Hematopoietic multipotent progenitor cell treated with erythropoietin and hydrocortisone succinate and interleukin-3 and kit ligand, for 17 days (in vitro differentiated cells): ENCODE data around the gene ALKBH5.
A peak's percentile ranks its signal among the peaks of the same experiment; 100 is the strongest.

ENCODE experiments used
- DNase-seq: peaks from one replicate; pipeline ENCODE4 v3.0.0-alpha.2; 2015; ENCODE audit warnings: low spot score

The ALKBH5 gene

DNA sequence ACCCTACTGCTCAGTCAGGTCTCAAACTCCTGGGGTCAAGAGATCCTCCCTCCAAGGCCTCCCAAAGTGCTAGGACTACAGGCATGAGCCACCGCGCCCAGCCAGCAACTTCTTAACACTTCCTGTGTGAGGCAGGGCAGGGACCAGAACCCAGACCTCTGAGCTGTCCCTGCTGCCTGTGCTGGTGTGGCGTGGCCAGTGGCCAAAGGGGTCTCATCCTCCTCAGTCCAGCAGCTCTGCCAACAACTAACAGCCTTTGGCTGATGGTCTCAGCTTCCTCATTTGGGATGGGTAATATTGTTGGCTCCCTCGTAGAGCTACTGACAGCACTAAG, 40.4 kb downstream of the ALKBH5 start:
- no peak for DNase-seq

DNA sequence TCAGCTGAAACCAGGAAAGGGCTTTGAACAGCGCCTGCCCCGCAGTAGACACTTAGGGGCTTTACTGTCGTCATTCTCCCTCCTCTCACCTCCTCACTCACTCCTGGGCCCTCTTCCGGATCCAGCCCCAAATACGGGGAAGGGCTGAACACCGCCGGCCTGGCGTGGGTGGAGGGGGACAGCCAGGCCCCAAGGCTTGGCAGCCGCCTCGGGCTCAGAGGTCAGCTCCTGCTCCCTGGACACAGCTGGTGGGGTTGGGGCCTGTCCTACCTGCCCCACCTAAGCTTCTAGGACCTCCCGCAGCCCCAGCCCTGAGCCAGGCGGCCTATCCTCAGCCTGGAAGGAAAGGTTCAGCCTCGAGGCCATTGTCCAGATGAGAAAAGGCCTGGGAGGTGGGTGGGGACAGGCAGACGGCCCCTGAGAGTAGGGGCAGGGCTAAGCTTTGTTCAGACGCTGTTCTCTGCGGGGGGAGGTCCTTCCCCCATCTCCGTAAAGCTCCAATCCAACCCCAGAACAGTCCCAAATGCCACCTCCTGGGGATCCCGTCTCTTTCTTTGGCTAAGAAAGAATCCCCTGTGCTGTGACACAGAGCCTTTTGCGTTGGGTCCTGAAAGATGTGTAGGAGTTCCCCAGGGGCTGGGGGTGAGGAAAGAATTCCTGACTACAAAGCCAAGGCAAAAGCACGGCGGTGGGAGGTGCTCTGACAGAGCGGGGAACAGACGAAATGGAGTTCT, 40.9 kb downstream of the ALKBH5 start:
- peak; percentile 8 for DNase-seq

DNA sequence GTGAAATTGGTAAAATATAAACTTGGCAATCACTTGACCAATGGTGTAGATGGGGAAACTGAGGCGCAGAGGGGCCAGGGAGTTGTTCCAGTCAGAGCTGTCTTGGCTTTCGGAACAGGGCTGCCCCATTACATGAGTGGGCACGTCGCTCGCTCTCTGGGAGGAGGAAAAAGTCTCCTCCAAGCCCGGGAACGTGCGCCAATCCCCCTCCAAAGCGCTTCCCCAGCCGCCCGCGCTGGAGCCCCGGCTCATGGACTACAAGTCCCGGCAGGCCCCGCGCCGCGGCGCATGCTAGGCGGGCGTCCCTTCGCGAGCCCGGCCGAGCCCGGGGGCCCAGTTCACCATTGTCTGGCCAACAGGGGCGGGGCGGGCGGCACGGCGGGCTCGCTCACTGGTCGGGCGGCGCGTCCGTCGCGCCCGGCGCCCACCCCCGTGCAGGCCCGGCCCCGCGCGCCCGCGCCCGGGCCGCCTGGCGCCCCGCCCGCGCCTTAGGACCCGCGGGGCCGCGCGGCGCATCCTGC, 41.6 kb downstream of the ALKBH5 start, which contains the start of gene LLGL1:
LLGL1 (plus strand) TSS at position 515 of the 521 bp plus-strand sequence. CDS start 48 bp downstream, outside the sequence.
- peak; percentile 83 for DNase-seq

DNA sequence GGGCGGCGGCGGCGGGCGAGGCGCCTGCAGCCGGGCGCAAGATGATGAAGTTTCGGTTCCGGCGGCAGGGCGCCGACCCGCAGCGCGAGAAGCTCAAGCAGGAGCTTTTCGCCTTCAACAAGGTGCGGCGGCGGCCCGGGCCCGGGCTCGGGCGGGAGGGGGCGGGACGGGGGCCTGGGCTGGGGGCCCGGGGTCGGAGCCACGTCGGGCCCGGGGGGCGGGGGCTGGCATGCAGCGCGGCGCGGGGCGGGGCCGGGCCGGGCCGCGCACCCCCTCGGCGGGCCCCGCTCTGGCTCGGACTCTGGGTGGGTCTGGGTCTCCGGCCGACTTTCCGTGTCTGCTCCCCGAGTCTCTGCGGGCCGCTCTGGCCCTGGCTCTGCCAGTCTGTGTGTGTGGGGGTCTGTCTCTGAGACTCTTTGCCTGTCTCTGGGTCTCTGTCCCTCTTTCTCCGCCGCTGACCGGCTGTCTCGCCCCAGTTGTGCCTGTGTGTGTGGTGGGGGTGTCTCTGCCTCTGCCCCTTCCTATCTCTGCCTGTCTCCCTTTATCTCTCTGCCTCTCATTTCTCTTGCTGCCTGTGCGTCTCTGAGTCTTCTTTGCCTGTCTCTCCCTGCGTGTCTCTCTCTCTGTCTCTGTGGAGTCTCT, 42.1 kb downstream of the ALKBH5 start:
- DNase-seq = peak; percentile 11

DNA sequence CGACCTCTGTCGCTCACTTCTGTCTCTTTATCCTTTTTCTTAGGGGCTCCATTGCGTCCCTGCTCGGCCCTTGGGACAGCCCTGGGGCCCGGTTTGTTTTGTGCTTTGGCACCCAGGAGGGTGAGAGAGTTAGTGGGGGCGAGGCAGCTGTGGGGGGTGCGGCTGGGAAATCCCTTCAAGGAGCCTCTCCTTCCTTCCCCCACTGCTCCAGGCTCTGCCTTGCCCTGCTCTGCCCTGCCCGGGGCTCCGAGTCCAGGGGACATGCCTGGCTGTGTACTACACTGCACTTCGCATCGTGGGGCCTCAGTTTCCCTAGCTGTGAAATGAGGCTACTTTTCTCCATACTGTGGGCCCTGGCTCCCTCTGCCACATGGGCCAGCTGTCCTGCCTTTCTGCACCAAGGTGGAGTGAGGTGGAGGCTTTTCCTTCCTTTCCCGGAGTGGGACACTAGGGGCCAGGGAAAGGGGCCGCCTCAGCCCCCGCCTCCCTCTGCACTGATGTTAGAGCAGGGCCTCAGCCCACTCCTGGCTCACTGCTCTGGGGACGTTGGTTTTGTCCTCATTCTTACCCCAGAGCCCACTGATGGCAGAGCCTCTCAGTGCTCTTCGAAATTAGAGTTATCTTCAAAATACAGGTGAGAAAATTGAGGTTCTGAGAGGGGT, 42.8 kb downstream of the ALKBH5 start:
- no peak for DNase-seq

DNA sequence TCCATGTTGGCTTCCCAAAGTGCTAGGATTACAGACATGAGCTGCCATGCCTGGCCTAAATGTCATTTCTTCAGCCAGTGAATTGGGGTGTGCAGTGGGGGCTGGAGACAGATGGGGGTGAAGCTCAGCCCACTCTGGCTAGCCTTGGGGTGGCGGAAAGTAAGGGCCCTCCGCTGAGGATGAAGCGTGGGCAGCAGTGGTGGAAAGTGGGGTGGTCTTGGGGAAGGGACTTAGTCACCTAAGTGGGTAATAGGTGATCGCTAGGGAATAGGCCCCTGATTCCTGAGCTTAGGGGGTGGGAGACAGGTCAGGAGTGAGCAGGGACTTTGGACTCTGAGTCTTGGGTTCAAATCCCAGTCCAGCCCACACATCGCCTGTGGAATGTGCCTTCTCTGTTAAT, 44.0 kb downstream of the ALKBH5 start:
- no peak for DNase-seq

DNA sequence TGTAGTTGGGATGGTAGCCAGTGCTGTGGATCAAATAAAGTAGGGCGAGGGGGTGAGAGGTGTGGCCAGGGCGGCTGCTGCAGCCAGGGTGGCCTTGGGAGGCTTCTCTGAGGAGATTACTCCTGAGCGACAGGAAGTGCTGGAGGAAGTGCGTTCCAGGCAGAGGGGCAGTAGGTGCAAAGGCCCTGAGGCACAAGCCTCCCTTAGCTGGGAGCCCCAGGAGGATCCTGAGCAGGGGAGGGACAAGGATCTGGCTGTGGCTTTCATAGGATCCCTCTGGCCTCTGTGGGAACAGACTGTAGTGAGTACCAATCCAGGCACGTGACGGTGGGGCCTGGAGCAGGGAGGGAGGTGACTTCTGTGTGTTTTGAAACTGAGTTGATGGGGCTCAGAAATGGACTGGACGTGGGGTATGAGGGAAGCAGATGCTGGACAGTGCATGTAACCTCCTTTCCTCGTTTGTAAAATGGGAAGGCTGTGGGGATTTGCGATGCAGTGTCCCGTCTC, 44.6 kb downstream of the ALKBH5 start:
- DNase-seq = no peak

DNA sequence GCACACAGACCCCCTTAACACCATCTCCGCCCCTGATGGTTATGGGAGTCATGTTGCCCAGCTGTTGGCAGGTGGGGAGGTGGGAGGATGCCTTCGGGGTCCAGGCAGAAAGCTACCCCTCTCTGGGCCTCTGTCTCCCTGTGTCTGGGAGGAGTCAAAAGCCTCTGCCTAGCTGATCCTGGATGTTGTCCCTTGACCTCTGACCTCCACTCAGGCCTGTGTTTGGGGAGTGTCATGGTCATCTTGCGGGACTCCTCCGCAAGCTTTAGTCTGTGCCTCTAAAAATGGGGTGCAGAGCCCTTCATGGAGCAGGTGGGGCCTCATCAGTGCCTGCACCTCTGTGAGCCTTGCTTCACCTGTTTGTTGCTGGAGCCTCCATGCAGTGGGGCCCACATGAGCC, 45.6 kb downstream of the ALKBH5 start:
- no peak for DNase-seq

DNA sequence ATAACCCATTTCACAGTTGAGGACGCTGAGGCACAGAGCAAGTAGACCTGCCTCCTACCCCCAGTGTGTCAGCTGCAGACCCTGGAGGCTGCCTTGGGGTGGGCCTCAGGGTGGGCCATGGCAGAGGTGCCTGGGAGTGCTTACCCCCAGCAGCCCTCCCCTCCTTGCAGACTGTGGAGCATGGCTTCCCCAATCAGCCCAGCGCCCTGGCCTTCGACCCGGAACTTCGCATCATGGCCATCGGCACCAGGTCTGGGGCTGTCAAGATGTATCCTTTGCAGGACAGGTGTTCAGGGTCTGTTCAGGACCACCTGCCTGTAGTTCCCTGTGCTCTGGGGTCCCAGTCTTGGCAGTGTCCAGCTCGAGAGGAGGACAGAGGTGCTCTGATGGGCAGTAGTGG, 46.1 kb downstream of the ALKBH5 start:
- no peak for DNase-seq

DNA sequence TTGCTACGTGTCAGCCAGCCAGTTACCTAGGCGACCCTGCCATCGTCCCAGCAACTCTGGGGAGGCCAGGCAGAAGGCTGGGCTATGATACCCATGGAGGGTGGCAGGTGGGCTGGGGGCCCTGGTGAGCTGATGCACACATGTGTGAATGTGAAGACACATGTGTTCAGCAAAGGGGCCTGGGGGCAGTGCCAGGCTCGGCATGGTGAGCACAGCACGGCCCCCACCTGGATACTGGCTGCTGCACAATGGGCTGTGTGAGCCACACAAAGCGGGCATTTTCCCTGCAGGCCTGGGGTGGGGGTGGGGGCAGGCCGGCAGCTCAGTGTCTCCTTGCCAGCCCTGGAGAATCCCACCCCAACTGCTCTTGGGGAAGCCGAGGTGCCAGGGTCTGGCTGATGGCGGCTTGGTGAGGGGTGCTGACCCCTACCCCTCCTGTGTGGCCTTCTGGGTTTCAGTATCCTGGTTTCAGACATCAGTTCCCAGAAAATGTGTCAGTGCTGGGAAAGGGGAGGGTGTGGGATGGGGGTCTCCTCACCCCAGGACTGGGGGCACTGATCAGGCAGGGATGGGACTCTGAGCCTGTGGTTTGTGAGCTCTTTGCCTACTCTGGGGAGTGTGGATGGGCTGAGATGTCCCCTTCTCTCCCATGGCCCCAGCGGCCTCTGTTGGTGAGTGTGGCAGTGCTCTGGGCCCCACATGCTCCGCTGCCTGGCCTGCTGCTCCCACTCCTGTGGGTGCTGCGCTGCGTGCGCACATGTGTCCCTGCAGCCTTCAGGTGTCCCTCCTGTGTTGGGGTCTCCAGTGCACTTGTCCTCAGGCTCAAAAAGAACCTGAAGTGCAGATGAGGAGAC, 46.9 kb downstream of the ALKBH5 start:
- no peak for DNase-seq

DNA sequence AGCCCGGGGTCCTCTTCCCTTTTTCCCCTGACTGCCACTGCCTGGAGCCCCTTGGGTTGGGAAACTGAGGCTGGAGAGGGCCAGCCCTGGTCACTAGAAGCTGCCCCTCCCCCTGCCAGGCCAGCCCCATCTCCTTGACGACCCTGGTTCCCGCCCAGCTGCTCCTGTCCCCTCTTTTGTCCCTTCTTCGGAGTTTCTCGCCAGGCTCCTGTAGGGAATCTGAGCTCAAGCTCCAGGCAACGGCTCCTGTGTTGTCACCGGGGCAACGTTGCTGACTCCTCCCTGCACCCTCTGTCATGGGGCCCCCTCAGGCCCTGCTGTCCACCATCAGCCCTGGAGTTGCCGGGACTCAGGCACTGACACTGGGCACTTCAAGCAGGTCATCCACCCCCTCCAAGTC, 47.5 kb downstream of the ALKBH5 start:
- no peak for DNase-seq

DNA sequence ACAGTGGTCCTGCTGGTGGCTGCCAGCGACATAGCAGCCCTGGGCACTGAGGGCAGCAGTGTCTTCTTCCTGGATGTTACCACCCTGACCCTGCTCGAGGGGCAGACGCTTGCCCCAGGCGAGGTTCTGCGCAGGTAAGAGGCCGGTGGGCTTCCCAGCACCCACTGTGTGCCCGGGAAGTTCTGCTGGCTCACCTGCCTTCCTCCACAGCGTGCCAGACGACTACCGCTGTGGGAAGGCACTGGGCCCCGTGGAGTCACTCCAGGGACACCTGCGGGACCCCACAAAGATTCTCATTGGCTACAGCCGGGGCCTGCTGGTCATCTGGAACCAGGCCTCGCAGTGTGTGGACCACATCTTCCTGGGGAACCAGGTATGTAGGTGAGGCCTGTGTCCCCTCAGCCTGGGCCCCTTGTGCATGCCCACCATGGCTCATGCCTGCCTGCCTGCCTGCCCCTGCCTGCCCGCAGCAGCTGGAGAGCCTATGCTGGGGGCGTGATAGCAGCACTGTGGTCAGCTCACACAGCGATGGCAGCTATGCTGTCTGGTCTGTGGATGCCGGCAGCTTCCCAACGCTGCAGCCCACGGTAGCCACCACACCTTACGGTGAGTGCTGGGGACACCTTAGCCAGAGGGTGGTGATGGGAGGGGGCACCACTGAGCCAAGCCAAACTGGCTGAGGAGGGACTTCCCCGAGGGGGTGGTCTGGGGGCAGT, 50.3 kb downstream of the ALKBH5 start:
- no peak for DNase-seq

DNA sequence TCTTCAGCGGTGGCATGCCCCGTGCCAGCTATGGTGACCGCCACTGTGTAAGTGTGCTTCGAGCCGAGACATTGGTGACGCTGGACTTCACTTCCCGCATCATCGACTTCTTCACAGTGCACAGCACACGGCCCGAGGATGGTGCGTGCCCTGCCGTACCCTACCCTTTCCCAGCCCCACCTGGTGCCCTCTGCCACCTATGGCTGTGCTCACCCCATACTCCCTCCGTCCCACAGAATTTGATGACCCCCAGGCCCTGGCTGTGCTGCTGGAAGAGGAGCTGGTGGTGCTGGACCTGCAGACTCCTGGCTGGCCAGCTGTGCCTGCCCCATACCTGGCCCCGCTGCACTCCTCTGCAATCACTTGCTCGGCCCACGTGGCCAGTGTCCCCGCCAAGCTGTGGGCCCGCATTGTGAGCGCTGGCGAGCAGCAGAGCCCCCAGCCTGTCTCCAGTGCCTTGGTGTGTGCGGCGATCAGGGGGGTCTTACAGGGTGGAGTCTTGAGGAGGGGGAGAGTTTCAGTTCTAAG, 51.3 kb downstream of the ALKBH5 start:
- DNase-seq = no peak

DNA sequence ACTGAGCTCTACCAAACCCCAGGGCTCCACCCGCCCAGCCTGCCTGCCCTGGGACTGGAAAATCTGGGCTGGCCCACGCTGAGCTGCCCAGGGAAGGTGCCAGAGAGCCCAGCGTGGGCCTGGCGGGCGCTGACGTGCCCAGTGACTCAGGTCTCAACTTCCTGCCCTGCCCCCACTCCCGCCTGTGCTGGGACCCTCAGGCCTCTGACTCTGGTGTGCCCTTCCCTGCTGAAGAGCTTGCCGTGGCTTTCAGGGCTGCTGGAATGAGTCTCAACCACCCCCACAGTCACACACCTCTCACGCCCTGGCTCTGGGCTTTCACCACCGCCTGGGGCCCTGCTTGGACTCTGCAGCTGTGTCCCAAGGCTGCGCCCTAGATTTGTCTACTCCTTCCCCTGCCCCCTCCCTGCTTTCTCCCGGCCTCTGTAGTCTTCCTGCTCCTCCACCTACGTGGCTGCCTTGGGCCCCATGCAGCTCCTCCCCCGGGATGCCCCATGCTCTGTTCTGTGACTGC, 52.2 kb downstream of the ALKBH5 start:
- no peak for DNase-seq

DNA sequence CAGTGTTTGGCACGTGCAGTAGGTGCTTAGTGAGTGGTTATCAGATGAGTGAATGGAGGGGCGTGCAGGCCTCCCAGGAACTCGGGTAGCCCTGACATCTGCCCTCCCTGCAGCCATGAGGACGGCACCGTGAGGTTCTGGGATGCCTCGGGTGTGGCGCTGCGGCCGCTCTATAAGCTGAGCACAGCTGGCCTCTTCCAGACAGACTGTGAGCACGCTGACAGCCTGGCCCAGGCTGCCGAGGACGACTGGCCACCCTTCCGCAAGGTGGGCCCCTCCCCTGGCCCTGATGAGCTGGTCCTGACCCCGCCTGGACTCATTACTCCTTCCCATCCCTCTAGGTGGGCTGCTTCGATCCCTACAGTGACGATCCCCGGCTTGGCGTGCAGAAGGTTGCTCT, 52.9 kb downstream of the ALKBH5 start:
- no peak for DNase-seq

DNA sequence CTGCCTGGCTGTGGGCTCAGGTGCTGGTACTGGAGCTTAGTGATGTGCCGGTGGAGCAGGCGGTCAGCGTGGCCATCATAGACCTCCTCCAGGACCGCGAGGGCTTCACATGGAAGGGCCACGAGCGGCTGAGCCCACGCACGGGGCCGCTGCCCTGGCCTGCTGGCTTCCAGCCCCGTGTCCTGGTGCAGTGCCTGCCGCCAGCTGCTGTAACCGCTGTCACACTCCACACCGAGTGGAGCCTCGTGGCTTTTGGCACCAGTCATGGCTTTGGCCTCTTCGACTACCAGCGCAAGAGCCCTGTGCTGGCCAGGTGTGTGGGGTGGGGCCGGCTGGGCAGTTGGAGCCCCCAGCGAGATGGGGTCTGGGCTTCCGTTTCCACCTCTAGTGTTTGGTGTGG, 53.8 kb downstream of the ALKBH5 start:
- DNase-seq = no peak

DNA sequence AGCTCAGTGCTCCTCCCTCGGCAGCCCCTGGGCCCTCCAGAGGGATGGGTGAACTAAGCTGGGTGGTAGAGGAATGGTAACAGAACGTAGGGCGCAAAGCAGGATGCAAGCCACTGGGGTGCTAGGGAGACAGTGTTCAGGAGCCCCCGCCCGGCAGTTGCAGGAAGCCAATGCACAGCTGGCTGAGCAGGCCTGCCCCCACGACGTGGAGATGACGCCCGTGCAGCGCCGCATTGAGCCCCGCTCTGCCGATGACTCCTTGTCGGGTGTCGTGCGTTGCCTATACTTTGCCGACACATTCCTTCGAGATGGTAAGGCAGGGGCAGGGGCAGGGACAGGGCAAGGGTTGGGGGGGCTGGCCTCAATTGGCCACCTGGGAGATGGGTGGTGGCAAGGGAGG, 54.7 kb downstream of the ALKBH5 start:
- no peak for DNase-seq

DNA sequence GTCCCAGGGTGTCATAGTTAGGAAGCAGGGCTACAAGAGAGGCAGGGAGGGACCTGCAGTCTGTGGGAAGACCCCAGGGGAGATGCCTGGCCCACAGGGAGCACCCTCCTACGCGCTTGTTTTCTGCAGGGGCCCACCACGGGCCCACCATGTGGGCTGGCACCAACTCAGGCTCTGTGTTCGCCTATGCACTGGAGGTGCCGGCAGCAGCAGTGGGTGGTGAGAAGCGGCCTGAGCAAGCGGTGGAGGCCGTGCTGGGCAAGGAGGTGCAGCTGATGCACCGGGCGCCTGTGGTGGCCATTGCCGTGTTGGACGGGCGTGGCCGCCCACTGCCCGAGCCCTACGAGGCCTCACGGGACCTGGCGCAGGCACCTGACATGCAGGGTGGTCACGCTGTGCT, 56.8 kb downstream of the ALKBH5 start:
- no peak for DNase-seq

DNA sequence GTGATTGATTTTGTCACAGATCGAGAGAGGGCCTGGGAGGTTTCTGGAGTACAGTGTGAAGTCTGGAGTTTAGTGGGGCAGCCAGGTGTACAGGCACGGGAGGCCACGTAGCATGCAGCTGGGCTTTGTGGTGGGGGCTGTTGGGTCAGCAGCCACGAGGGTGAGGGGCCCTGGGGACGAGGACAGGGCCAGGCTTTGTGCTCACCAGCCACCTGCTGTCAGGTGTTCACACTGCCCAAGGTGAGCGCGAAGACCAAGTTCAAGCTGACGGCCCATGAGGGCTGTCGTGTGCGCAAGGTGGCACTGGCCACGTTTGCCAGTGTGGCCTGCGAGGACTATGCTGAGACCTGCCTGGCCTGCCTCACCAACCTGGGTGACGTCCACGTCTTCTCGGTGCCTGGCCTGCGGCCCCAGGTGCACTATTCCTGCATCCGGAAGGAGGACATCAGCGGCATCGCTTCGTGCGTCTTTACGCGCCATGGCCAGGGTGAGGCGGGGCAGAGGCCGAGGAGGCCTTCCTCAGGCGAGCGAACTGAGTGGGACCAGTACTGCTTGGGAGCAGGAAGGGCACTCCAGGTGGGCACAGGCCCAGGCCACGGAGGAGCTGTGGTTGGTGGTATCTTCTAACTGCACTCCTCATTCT, 57.7 kb downstream of the ALKBH5 start:
- DNase-seq = no peak

DNA sequence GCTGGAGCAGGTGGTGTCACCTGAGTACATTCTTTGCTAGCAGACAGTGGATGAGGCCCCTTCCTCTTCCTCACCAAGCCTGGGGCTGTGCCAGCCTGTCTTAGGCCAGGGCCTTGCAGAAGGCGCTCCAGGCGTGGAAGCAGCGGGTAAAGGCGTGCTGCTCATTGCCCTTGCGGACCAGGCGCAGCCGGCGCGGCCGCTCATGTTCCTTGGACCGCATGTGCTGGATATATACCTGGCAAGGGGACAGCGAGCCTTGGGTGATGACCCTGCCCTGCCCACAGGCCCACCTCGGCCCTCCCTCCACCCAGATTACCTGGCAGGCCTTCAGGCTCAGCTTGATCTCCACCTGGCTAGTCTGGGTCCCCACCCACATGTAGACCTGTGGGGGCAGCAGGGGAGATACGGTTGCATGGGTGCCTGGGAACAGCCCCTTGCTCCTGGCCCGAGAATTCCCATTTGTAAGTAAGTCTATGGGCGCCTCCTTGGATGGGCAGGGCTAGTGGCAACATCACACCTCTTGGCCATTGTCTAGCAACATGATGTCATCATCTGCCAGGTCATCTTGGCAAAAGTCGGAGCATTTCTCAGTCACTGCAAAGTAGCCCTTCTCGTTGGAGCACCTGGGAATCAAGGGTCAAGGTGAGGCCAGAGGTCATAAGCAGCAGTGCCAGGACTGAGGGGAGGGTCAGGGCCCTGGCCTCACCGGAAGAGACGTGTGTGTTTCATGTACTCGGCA, 61.6 kb downstream of the ALKBH5 start:
- no peak for DNase-seq
